ENCODE data around the gene SLC11A1.

Gene SLC11A1

GRCh38 chr2:218371983-218372350 is 10.1 kb upstream of the SLC11A1 start (continued):
- TF ChIP-seq REST (tag by site-specific recombination; IDR thresholded peaks at IDR 0.05), result no peak
- no peak for TF ChIP-seq ZNF140 (tag by site-specific recombination; IDR thresholded peaks at IDR 0.05)
- no peak for TF ChIP-seq EGR2 (tag by site-specific recombination; IDR thresholded peaks at IDR 0.05; ENCODE audit: low read depth)
- no peak for TF ChIP-seq ZNF645 (tag by site-specific recombination; IDR thresholded peaks at IDR 0.05)
- TF ChIP-seq ZNF692 (tag by site-specific recombination; IDR thresholded peaks at IDR 0.05), result no peak

- Histone ChIP-seq H3K4me1 (ENCODE audit: control insufficient read depth, insufficient read depth, low read length) (no peaks in the 10 kb centered on the region), H3K36me3 (ENCODE audit: control insufficient read depth in 2 of 2, insufficient read depth in 1 of 2, low read length in 2 of 2) (no peaks in the 10 kb centered on the region; a peak in 1 of 3 replicates), H3K27ac (ENCODE audit: extremely low read depth, low read depth, low read length) (no peak overlapping the region), H3K9me3 (ENCODE audit: control insufficient read depth, insufficient read depth, low read depth, low read length) (no peaks in the 10 kb centered on the region), H3K4me3 (ENCODE audit: low read depth, low read length) (no peak overlapping the region)
- ChIA-PET CTCF (interaction anchor here (0.7 to 1.1 kb wide), 2 partner anchors 99 to 620 kb away, joined by 3 read pairs; no protein-coding TSS in a partner anchor), POLR2A (no interaction called here)
- TF ChIP-seq GLIS1 (tag by site-specific recombination; IDR thresholded peaks at IDR 0.05) (peak; percentile 72), ZNF280D (tag by site-specific recombination; IDR thresholded peaks at IDR 0.05) (no peak)
Observed at GRCh38 chr2:218374795-218375194, 7.3 kb upstream of the SLC11A1 start.

GRCh38 chr2:218375212-218375611 is 6.9 kb upstream of the SLC11A1 start:
- TF ChIP-seq ZNF2 (tag by site-specific recombination; IDR thresholded peaks at IDR 0.05) (no peak), PRDM6 (tag by site-specific recombination; IDR thresholded peaks at IDR 0.05) (peak; percentile 89), ZBTB44 (tag by site-specific recombination; IDR thresholded peaks at IDR 0.05) (peak; percentile 50; the same call in 1 of the 2 replicates), HOXD13 (CRISPR knock-in tag; IDR thresholded peaks at IDR 0.05; ENCODE audit: borderline replicate concordance) (no peak), ZNF747 (tag by site-specific recombination; IDR thresholded peaks at IDR 0.05) (no peak), REST (tag by site-specific recombination; IDR thresholded peaks at IDR 0.05) (no peak)
- CTCF ChIA-PET, result interaction anchor here (0.9 kb wide), 1 partner anchor 19 kb away, joined by 3 read pairs; no protein-coding TSS in a partner anchor

More at GRCh38 chr2:218375212-218375611, 6.9 kb upstream of the SLC11A1 start:
- Histone ChIP-seq H3K27ac (ENCODE audit: extremely low read depth, low read depth, low read length) (no peak overlapping the region), H3K4me1 (ENCODE audit: control insufficient read depth, insufficient read depth, low read length) (no peaks in the 10 kb centered on the region), H3K36me3 (ENCODE audit: control insufficient read depth in 2 of 2, insufficient read depth in 1 of 2, low read length in 2 of 2) (no peaks in the 10 kb centered on the region; a peak in 1 of 3 replicates), H3K4me3 (ENCODE audit: low read depth, low read length) (no peak overlapping the region), H3K9me3 (ENCODE audit: control insufficient read depth, insufficient read depth, low read depth, low read length) (no peaks in the 10 kb centered on the region)
- POLR2A ChIA-PET, result interaction anchor here (0.9 kb wide), 1 partner anchor 53 kb away, joined by 3 read pairs; no protein-coding TSS in a partner anchor
